22Rv1 (cell line): ENCODE data around the gene HYDIN.

ENCODE experiments used
- CTCF ChIP-seq: fragments of 450-650 bp; IDR thresholded peaks from 2 replicates; pipeline ENCODE4 v1.5.1; 2017; ENCODE audit warnings: mild to moderate bottlenecking
- ZFX ChIP-seq: fragments of 450-650 bp; IDR thresholded peaks from 2 replicates; pipeline ENCODE4 v1.6.1; 2017; ENCODE audit warnings: antibody characterized with exemption, borderline replicate concordance

DNA sequence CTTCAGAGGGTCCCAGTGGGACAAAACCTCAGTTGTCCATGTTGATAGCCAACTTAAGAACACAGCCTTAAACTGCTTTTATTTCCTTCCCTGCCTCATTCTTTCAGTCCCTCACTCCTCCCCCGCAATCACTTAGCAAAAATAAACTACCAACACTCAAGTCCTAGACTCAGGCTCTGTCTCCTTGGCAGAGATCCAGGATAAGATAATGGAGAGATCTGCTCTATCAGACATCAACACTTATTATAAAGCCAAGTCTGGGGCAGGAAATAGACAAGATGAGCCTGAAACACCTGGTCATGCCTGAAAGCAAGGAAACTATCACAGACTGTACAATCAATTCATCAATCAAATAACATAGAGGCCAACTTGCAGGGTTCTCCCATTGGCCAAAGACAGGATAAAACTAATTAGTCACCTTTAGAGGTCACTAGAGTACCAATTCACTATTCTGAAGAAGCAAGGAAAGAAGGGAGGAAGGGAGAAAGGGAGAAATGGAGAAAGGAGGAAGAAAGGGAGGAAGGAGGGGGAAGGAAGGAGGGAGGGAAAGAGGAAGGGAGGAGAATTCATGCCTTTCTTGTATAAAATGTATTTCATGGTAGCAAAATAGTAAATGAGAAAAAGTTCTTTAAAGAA lies 15.7 kb downstream of the HYDIN start:
- TF ChIP-seq CTCF (peak; percentile 41), ZFX (no peak)
